Measurements from ENCODE around the gene ADAMTSL5. TPM values are rescaled to one million over a fixed set of nuclear protein-coding genes. Genes with fewer than 3 reads are reported as not detected.

ADAMTSL5 gene
- total and polyA plus RNA-seq, 2 of the 13 experiments (the other 11 are each of a cell fraction or from before 2014, with no cell fraction given): 0.60 to 2.7 TPM

DNA sequence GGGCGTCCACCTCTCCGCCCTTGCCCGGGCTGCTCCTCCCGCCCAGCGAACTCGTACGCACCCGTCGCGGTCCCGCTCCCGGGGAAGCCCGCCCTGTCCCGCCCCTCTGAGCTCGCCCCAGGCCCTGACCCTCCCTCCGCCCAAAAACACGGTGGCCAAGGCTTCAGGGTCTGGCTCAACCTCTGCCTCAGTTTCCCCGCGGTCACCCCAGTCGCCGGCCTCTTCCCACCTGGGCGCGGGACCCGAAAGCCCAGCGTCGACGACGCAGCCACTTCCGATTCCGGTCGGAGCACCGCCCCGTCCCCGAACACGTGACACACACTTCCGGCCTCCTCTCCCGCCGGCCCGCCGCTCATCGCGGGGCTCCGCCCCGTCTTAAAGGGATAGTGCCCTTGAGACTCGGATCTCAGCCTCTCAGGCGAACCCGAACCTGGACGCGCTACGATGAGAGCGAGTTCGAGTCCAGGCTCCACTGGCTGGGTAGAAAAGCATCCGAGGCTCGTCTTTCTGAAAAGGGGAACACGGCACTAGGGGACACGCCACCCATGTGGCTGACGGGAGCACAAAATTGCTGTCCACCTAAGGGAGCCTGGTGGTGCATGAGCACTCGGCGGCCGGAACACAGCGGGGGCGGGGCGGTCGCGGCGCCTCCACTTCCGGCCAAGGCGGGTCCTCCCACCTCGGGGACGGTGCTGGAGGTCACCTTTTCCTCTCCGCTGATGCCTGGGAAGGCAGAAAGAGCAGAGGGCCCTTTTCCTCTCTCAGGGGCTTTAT, 33.7 kb downstream of the ADAMTSL5 start, which contains the start of gene C19orf25 (continued):
- TF ChIP-seq, protein P1, sequence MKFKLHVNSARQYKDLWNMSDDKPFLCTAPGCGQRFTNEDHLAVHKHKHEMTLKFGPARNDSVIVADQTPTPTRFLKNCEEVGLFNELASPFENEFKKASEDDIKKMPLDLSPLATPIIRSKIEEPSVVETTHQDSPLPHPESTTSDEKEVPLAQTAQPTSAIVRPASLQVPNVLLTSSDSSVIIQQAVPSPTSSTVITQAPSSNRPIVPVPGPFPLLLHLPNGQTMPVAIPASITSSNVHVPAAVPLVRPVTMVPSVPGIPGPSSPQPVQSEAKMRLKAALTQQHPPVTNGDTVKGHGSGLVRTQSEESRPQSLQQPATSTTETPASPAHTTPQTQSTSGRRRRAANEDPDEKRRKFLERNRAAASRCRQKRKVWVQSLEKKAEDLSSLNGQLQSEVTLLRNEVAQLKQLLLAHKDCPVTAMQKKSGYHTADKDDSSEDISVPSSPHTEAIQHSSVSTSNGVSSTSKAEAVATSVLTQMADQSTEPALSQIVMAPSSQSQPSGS (CRISPR knock-in tag; IDR thresholded peaks at IDR 0.05): peak; percentile 38; the same call in 1 of the 2 replicates
- peak; percentile 73 for TF ChIP-seq ZNF816 (CRISPR knock-in tag; IDR thresholded peaks at IDR 0.05; ENCODE audit: borderline replicate concordance)
- peak; percentile 44; the same call in 1 of the 2 replicates for TF ChIP-seq ZSCAN31 (CRISPR knock-in tag; IDR thresholded peaks at IDR 0.05; ENCODE audit: low read depth)
- TF ChIP-seq, protein P2, sequence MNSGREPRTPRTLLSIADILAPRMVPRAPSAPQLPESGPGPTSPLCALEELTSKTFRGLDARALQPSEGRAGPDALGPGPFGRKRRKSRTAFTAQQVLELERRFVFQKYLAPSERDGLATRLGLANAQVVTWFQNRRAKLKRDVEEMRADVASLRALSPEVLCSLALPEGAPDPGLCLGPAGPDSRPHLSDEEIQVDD (CRISPR knock-in tag; IDR thresholded peaks at IDR 0.05; ENCODE audit: borderline replicate concordance): 0 out of 2 replicates have a peak, but pooled peaks have one; percentile 54
- TF ChIP-seq EED (CRISPR knock-in tag; IDR thresholded peaks at IDR 0.05): no peak
- peak; percentile 77; the same call in 1 of the 2 replicates for TF ChIP-seq ZNF441 (CRISPR knock-in tag; IDR thresholded peaks at IDR 0.05; ENCODE audit: borderline replicate concordance)
- no peak for TF ChIP-seq ZNF556 (CRISPR knock-in tag; IDR thresholded peaks at IDR 0.05; ENCODE audit: borderline replicate concordance)
- TF ChIP-seq ZNF513 (CRISPR knock-in tag; conservative IDR thresholded peaks at IDR 0.05): no peak
- TF ChIP-seq NONO (IDR thresholded peaks at IDR 0.05): no peak
- peak; percentile 42 for TF ChIP-seq NONO (CRISPR knock-in tag; conservative IDR thresholded peaks at IDR 0.05)
- TF ChIP-seq TBP (CRISPR knock-in tag; IDR thresholded peaks at IDR 0.05): no peak
- TF ChIP-seq ZNF672 (CRISPR knock-in tag; IDR thresholded peaks at IDR 0.05): no peak
- peak; percentile 43 for TF ChIP-seq SALL1 (CRISPR knock-in tag; IDR thresholded peaks at IDR 0.05)
- TF ChIP-seq CBX2 (IDR thresholded peaks at IDR 0.05; ENCODE audit: low read depth, low read length): no peak
- TF ChIP-seq CBX2 (CRISPR knock-in tag; IDR thresholded peaks at IDR 0.05; ENCODE audit: low read depth): no peak
- TF ChIP-seq ZSCAN21 (CRISPR knock-in tag; IDR thresholded peaks at IDR 0.05; ENCODE audit: borderline replicate concordance): no peak
- TF ChIP-seq ZNF788 (CRISPR knock-in tag; IDR thresholded peaks at IDR 0.05; ENCODE audit: borderline replicate concordance): peak; percentile 62; the same call in 1 of the 2 replicates
- TF ChIP-seq RBAK (CRISPR knock-in tag; IDR thresholded peaks at IDR 0.05): no peak
- TF ChIP-seq ZNF564 (CRISPR knock-in tag; IDR thresholded peaks at IDR 0.05): 0 out of 2 replicates have a peak, but pooled peaks have one; percentile 29
- no peak for TF ChIP-seq NFKBIZ (CRISPR knock-in tag; IDR thresholded peaks at IDR 0.05)
- peak; percentile 71; the same call in 1 of the 2 replicates for TF ChIP-seq ZNF615 (CRISPR knock-in tag; IDR thresholded peaks at IDR 0.05; ENCODE audit: borderline replicate concordance)
- no peak for TF ChIP-seq ZBTB42 (CRISPR knock-in tag; IDR thresholded peaks at IDR 0.05)
- TF ChIP-seq MTA1 (CRISPR knock-in tag; IDR thresholded peaks at IDR 0.05; ENCODE audit: borderline replicate concordance): no peak
- no peak for TF ChIP-seq ZBTB3 (CRISPR knock-in tag; IDR thresholded peaks at IDR 0.05; ENCODE audit: borderline replicate concordance, low read depth)
- TF ChIP-seq KAT2B (IDR thresholded peaks at IDR 0.05; ENCODE audit: borderline replicate concordance, low read depth, low read length): no peak
- TF ChIP-seq ZIK1 (CRISPR knock-in tag; IDR thresholded peaks at IDR 0.05; ENCODE audit: borderline replicate concordance, low read depth): no peak; the same call in 1 of the 2 replicates
- no peak for TF ChIP-seq CREBL2 (CRISPR knock-in tag; IDR thresholded peaks at IDR 0.05; ENCODE audit: borderline replicate concordance)
- TF ChIP-seq NFE2L1 (CRISPR knock-in tag; IDR thresholded peaks at IDR 0.05; ENCODE audit: borderline replicate concordance): no peak

All from HepG2 (cell line).